Measurements from ENCODE around the gene STH. TPM values are rescaled to one million over a fixed set of nuclear protein-coding genes. Genes with fewer than 3 reads are reported as not detected.

Gene STH
- total and polyA plus RNA-seq, 9 of the 15 experiments (the other 6 are each of a cell fraction or from before 2014, with no cell fraction given), result not detected

- no peak for ATAC-seq
- no TSS peak for BruUV-seq (replicated peaks)
These were observed 29.3 kb upstream of the STH start for GRCh38 chr17:45969726-45970125.

GRCh38 chr17:45970659-45971058 is 28.4 kb upstream of the STH start:
- DNase-seq (ENCODE audit: extremely low read depth in 1 of 4, low spot score in 3 of 4) (no peak), ATAC-seq (no peak), FAIRE-seq (no peak)
- intact Hi-C loops (cut with micrococcal nuclease) (no loop called here), in situ Hi-C loops (cut with MboI) (no loop called here)
- H3K27ac ChIP-seq (ENCODE audit: extremely low read depth, low read depth, low read length), result no peak overlapping the region
- no peak overlapping the region for H3K4me3 ChIP-seq
- H4K20me1 ChIP-seq (replicated peaks; ENCODE audit: control insufficient read depth, insufficient read depth, low read length), result 0 out of 2 replicates have a peak, but pooled peaks cover 3% of the 10 kb centered on the region
- ChIA-PET POLR2A (interaction anchor here (0.6 to 1.2 kb wide), 3 partner anchors 9 to 90 kb away, joined by 3 to 5 read pairs (median 3); no protein-coding TSS in a partner anchor), CTCF (ENCODE audit: low intra/inter-chr PET ratio) (no interaction called here)
- no peak for TF ChIP-seq ZNF551 (CRISPR knock-in tag; IDR thresholded peaks at IDR 0.05)
- TF ChIP-seq ZNF263 (CRISPR knock-in tag; IDR thresholded peaks at IDR 0.05; ENCODE audit: borderline replicate concordance), result peak; percentile 82
- TF ChIP-seq DEAF1 (CRISPR knock-in tag; IDR thresholded peaks at IDR 0.05), result no peak
- no peaks in the 10 kb centered on the region for H3K79me2 ChIP-seq (ENCODE audit: control insufficient read depth, insufficient read depth, low read length)
- H3K4me1 ChIP-seq (replicated peaks in 1 of 2; ENCODE audit: control insufficient read depth in 2 of 2, insufficient read depth in 2 of 2, low read length in 2 of 2), result peaks cover 2 to 12% of the 10 kb centered on the region in 2 experiments; a peak in 4 of 5 replicates
- peaks cover 12 to 19% of the 10 kb centered on the region in 2 experiments for H3K27me3 ChIP-seq (ENCODE audit: control insufficient read depth in 2 of 2, insufficient read depth in 2 of 2, low read length in 2 of 2)
- BruUV-seq (replicated peaks), result no TSS peak
- H3K9ac ChIP-seq (ENCODE audit: insufficient read depth in 1 of 2, low read depth in 2 of 2, low read length in 2 of 2), result no peak overlapping the region
- no peak overlapping the region for H2AFZ ChIP-seq (ENCODE audit: low read depth, low read length)
- H3K36me3 ChIP-seq (ENCODE audit: control insufficient read depth, insufficient read depth, low read length), result no peaks in the 10 kb centered on the region
- H3K4me2 ChIP-seq (ENCODE audit: insufficient read depth, low read length), result no peak overlapping the region
- no peaks in the 10 kb centered on the region for H3K9me1 ChIP-seq (ENCODE audit: control insufficient read depth, insufficient read depth, low read length)
- 39% methylated on average over 3 of the region's 3 CpGs for WGBS (ENCODE audit: insufficient coverage, low coverage, missing lambda C conversion rate)
- no peaks in the 10 kb centered on the region for H3K9me3 ChIP-seq (replicated peaks; ENCODE audit: control insufficient read depth, insufficient read depth, low read depth, low read length)

More at GRCh38 chr17:45969726-45970125, 29.3 kb upstream of the STH start:
- Histone ChIP-seq H3K79me2 (ENCODE audit: control insufficient read depth, insufficient read depth, low read length) (no peaks in the 10 kb centered on the region), H3K9me3 (replicated peaks; ENCODE audit: control insufficient read depth, insufficient read depth, low read depth, low read length) (no peaks in the 10 kb centered on the region), H3K4me1 (replicated peaks in 1 of 2; ENCODE audit: control insufficient read depth in 2 of 2, insufficient read depth in 2 of 2, low read length in 2 of 2) (peaks cover 0 to 12% of the 10 kb centered on the region in 2 experiments; a peak in 4 of 5 replicates), H3K9ac (ENCODE audit: insufficient read depth in 1 of 2, low read depth in 2 of 2, low read length in 2 of 2) (no peak overlapping the region), H3K4me3 (no peak overlapping the region), H3K4me2 (ENCODE audit: insufficient read depth, low read length) (no peak overlapping the region), H3K36me3 (ENCODE audit: control insufficient read depth, insufficient read depth, low read length) (no peaks in the 10 kb centered on the region), H4K20me1 (replicated peaks; ENCODE audit: control insufficient read depth, insufficient read depth, low read length) (0 out of 2 replicates have a peak, but pooled peaks cover 3% of the 10 kb centered on the region), H3K27ac (ENCODE audit: extremely low read depth, low read depth, low read length) (no peak overlapping the region), H3K9me1 (ENCODE audit: control insufficient read depth, insufficient read depth, low read length) (no peaks in the 10 kb centered on the region), H3K27me3 (ENCODE audit: control insufficient read depth in 2 of 2, insufficient read depth in 2 of 2, low read length in 2 of 2) (peaks cover 17 to 27% of the 10 kb centered on the region in 2 experiments), H2AFZ (ENCODE audit: low read depth, low read length) (no peak overlapping the region)
- DNase-seq (ENCODE audit: extremely low read depth in 1 of 4, low spot score in 3 of 4) (no peak), FAIRE-seq (no peak)
- in situ Hi-C loops (cut with MboI), result no loop called here
- TF ChIP-seq TFAM (CRISPR knock-in tag; conservative IDR thresholded peaks at IDR 0.05) (no peak), ZNF696 (CRISPR knock-in tag; conservative IDR thresholded peaks at IDR 0.05) (no peak)
- intact Hi-C loops (cut with micrococcal nuclease), result no loop called here
- 5% methylated on average over 2 of the region's 2 CpGs for WGBS (ENCODE audit: insufficient coverage, low coverage, missing lambda C conversion rate)
- ChIA-PET CTCF (ENCODE audit: low intra/inter-chr PET ratio) (no interaction called here), POLR2A (interaction anchor here (0.6 kb wide), 1 partner anchor 8 kb away, joined by 3 read pairs; no protein-coding TSS in a partner anchor)

All from K562 (cell line).